HepG2 (cell line): ENCODE data around the gene GATAD2B. TPM values are rescaled to one million over a fixed set of nuclear protein-coding genes. Genes with fewer than 3 reads are reported as not detected.
A peak's percentile ranks its signal among the peaks of the same experiment; 100 is the strongest.
"Not testable (repeated sequence)": the region's sequence is repeated elsewhere in the genome, so short reads cannot be mapped to it uniquely, and the experiment has no call there.

Experiments used
- ATAC-seq: fragments of 200-7000 bp; cut with Tn5 transposase; 3 replicates; pipeline ENCODE4 v1.9.1; 2020; ENCODE audit warnings: mild to moderate bottlenecking, moderate library complexity
- BruUV-seq: library from RNA; stranded (reverse); fragments of 400-500 nt; replicated peaks from 2 replicates; lab custom pipeline; 2021; lab: Mats Ljungman, UMichigan
- CTCF ChIA-PET: fragments of 300-600 bp; formaldehyde crosslinking; extraction: SDS; loops from one replicate; lab custom pipeline; 2021; ENCODE audit warnings: low total read pairs, inconsistent platforms, low intra/inter-chr PET ratio; lab: Yijun Ruan, JAX
- POLR2A ChIA-PET: fragments of 350-600 bp; sonication (Branson Sonifier 250); formaldehyde crosslinking; loops from one replicate; lab custom pipeline; 2020; ENCODE audit warnings: antibody characterized with exemption, inconsistent platforms; lab: Yijun Ruan, JAX
- DNase-seq: peaks from one replicate; pipeline ENCODE4 v3.0.0-alpha.2; 2015; ENCODE audit warnings: low spot score
- FAIRE-seq: peaks from 3 replicates; lab custom pipeline; 2011; peaks lifted over from hg19 to GRCh38; lab: Jason Lieb, UNC
- H2AFZ ChIP-seq: one replicate; pipeline ENCODE4 v1.6.1; 2011; ENCODE audit warnings: low read length, inconsistent platforms
- H3K27ac ChIP-seq: fragments of 300-600 bp; 3 replicates; pipeline ENCODE4 v1.8.0; 2011; ENCODE audit warnings: mixed run types, mild to moderate bottlenecking, mixed read lengths, low read length, inconsistent platforms; ENCODE audit not compliant: insufficient read depth; ENCODE audit errors: extremely low read length
- H3K27me3 ChIP-seq, 2 experiments: fragments of 200-600 bp in 1 of 2; 2 replicates in 1 of 2; 3 replicates in 1 of 2; pipeline versions ENCODE4 v1.6.0 to v1.8.0; 2011; ENCODE audit warnings: low read length in 2 of 2, mild to moderate bottlenecking in 2 of 2, moderate library complexity in 2 of 2, inconsistent platforms in 1 of 2; ENCODE audit not compliant: insufficient read depth in 2 of 2, control insufficient read depth in 1 of 2
- H3K36me3 ChIP-seq, 2 experiments: fragments of 200-600 bp in 1 of 2; replicated peaks in 1 of 2; 2 replicates in 1 of 2; 3 replicates in 1 of 2; pipeline versions ENCODE4 v1.5.1 to v1.8.0; 2011; ENCODE audit warnings: low read length in 2 of 2, inconsistent platforms in 1 of 2; ENCODE audit not compliant: insufficient read depth in 2 of 2, control insufficient read depth in 1 of 2
- H3K4me1 ChIP-seq: 2 replicates; pipeline ENCODE4 v1.5.1; 2012; ENCODE audit warnings: low read length, inconsistent platforms; ENCODE audit not compliant: insufficient read depth
- H3K4me2 ChIP-seq: 2 replicates; pipeline ENCODE4 v1.6.0; 2011; ENCODE audit warnings: low read depth, low read length, inconsistent platforms
- H3K4me3 ChIP-seq, 3 experiments: fragments of 200-600 bp in 1 of 3; sonication (generic), shearing (Covaris generic) in 1 of 3; replicated peaks in 1 of 3; 2 replicates each; pipeline ENCODE4 v1.5.1; 2011 to 2016; ENCODE audit warnings: low read length in 3 of 3, inconsistent platforms in 2 of 3, low read depth in 2 of 3, mild to moderate bottlenecking in 2 of 3, control low read depth in 1 of 3, mixed read lengths in 1 of 3; ENCODE audit not compliant: insufficient read depth in 1 of 3
- H3K79me2 ChIP-seq: one replicate; pipeline ENCODE4 v1.6.1; 2011; ENCODE audit warnings: low read length, inconsistent platforms; ENCODE audit not compliant: insufficient read depth
- H3K9ac ChIP-seq: 2 replicates; pipeline ENCODE4 v1.6.0; 2011; ENCODE audit warnings: mild to moderate bottlenecking, low read depth, low read length, inconsistent platforms; ENCODE audit not compliant: insufficient read depth
- H3K9me3 ChIP-seq: 2 replicates; pipeline ENCODE4 v1.5.1; 2012; ENCODE audit warnings: mild to moderate bottlenecking, low read length
- H4K20me1 ChIP-seq: 2 replicates; pipeline ENCODE4 v1.6.0; 2011; ENCODE audit warnings: inconsistent platforms, mild to moderate bottlenecking, low read length, moderate library complexity; ENCODE audit not compliant: insufficient read depth
- ATF7 ChIP-seq, 2 experiments: fragments of 450-650 bp in 1 of 2; sonication (generic) in 1 of 2; formaldehyde crosslinking in 1 of 2; IDR thresholded peaks; 2 replicates each; pipeline versions ENCODE4 v1.4.0 to v1.6.1; 2016 to 2020; ENCODE audit warnings: antibody characterized with exemption in 1 of 2, mild to moderate bottlenecking in 1 of 2, missing genetic modification reagents in 1 of 2
- GPN1 ChIP-seq: sonication (generic); formaldehyde crosslinking; IDR thresholded peaks from 2 replicates; pipeline ENCODE4 v1.5.1; 2020; ENCODE audit warnings: missing genetic modification reagents, borderline replicate concordance
- HMG20B ChIP-seq: conservative IDR thresholded peaks from 2 replicates; pipeline ENCODE4 v1.6.1; 2016; ENCODE audit warnings: missing genetic modification reagents, missing compliant biosample characterization
- ZNF687 ChIP-seq: sonication (generic); formaldehyde crosslinking; IDR thresholded peaks from 2 replicates; pipeline ENCODE4 v1.5.1; 2020; ENCODE audit warnings: mild to moderate bottlenecking, missing genetic modification reagents, moderate library complexity
- WGBS: methylation state at CpG from one replicate; pipeline ENCODE4 v1.1.6; 2017; ENCODE audit warnings: low lambda C conversion rate; 5-methylcytosine and 5-hydroxymethylcytosine counted together
- in situ Hi-C: cut with HindIII; loops from 2 replicates; pipeline ENCODE4 v1.10.0; 2017; ENCODE audit warnings: low pct_unique_long_range_greater_than_20kb; ENCODE audit not compliant: extremely low pct_ligation_motif_present
- intact Hi-C: fragments of 100-400 bp; cut with micrococcal nuclease; formaldehyde crosslinking; loops from one replicate; pipeline ENCODE4 v1.10.0; 2022; ENCODE audit not compliant: unreplicated experiment
- polyA plus RNA-seq, 8 experiments: library from polyadenylated mRNA; depleted of rRNA in 3 of 8; stranded (reverse) in 7 of 8; unstranded in 1 of 8; fragments of >200 nt; fragmentation: Illumina TruSeq in 4 of 8; extraction: Trizol in 4 of 8; gene quantifications; 2 replicates each; pipeline versions ENCODE4 v1.2.1 to v1.2.3, GENCODE V29; 2011 to 2016; ENCODE audit warnings: low read depth in 4 of 8, missing spikeins in 1 of 8, mixed read lengths in 1 of 8; ENCODE audit not compliant: insufficient read depth in 1 of 8
- total RNA-seq, 5 experiments: library from RNA; depleted of rRNA; stranded (reverse); fragments of >200 nt; fragmentation: Illumina TruSeq; extraction: Trizol; gene quantifications; 2 replicates each; pipeline ENCODE4 v1.2.3, GENCODE V29; 2016; ENCODE audit warnings: low read depth in 1 of 5
- TF ChIP-seq, protein P1 (sequence below): sonication (generic); formaldehyde crosslinking; IDR thresholded peaks from 2 replicates; pipeline ENCODE4 v1.8.0; 2022; ENCODE audit warnings: mild to moderate bottlenecking, missing genetic modification reagents

Gene GATAD2B
- total and polyA plus RNA-seq, 2 of the 13 experiments (the other 11 are each of a cell fraction or from before 2014, with no cell fraction given), result 3.2 to 5.2 TPM

DNA sequence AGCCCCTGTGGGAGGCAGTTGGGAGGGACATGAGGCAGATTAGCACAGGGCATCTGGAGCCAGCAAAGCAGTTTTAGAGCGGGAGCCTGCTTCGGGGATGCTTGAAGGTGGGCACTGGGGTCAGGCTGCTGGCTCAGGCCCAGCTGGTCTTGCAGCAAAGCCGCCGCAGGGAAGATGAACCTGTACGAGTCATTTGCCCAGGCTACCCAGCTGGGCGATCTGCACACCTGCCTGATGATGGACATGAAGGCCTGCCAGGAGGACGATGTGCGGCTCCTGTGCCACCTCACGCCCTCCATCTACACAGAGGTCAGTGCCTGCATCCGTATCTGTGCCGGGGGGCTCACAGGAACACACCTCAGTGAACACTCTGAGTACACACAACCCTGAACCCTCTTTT is 155.3 kb downstream of the GATAD2B start:
- POLR2A ChIA-PET, result interaction anchor here (1.5 to 2.1 kb wide), 2 partner anchors 8 to 223 kb away, joined by 3 to 6 read pairs; partner anchors contain the start of genes RPS27 and SLC27A3
- ATAC-seq, result no peak
- TF ChIP-seq GPN1 (no peak), ATF7 (IDR thresholded peaks at IDR 0.05) (no peak), ATF7 (CRISPR knock-in tag; IDR thresholded peaks at IDR 0.05) (no peak), HMG20B (CRISPR knock-in tag) (no peak), ZNF687 (CRISPR knock-in tag) (peak; percentile 40)
- TF ChIP-seq, protein P1, sequence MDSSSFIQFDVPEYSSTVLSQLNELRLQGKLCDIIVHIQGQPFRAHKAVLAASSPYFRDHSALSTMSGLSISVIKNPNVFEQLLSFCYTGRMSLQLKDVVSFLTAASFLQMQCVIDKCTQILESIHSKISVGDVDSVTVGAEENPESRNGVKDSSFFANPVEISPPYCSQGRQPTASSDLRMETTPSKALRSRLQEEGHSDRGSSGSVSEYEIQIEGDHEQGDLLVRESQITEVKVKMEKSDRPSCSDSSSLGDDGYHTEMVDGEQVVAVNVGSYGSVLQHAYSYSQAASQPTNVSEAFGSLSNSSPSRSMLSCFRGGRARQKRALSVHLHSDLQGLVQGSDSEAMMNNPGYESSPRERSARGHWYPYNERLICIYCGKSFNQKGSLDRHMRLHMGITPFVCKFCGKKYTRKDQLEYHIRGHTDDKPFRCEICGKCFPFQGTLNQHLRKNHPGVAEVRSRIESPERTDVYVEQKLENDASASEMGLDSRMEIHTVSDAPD (CRISPR knock-in tag), result 0 out of 2 replicates have a peak, but pooled peaks have one; percentile 5
- FAIRE-seq, result no peak
- Histone ChIP-seq H3K36me3 (peaks cover 13 to 33% of the 10 kb centered on the region in 2 experiments), H3K79me2 (no peaks in the 10 kb centered on the region), H3K4me3 (no peak overlapping the region), H3K27me3 (no peaks in the 10 kb centered on the region), H3K4me2 (peak overlapping the region; percentile 64; the same call in 1 of the 2 replicates), H3K9me3 (no peaks in the 10 kb centered on the region), H2AFZ (no peak overlapping the region), H4K20me1 (no peaks in the 10 kb centered on the region), H3K9ac (no peak overlapping the region), H3K4me1 (peaks cover 61% of the 10 kb centered on the region), H3K27ac (peak overlapping the region; percentile 82)
- no TSS peak for BruUV-seq
- in situ Hi-C loops, result no loop called here
- DNase-seq, result no peak
- intact Hi-C loops, result no loop called here
- CTCF ChIA-PET, result no interaction called here
- 80% methylated on average over 5 of the region's 11 CpGs for WGBS

DNA sequence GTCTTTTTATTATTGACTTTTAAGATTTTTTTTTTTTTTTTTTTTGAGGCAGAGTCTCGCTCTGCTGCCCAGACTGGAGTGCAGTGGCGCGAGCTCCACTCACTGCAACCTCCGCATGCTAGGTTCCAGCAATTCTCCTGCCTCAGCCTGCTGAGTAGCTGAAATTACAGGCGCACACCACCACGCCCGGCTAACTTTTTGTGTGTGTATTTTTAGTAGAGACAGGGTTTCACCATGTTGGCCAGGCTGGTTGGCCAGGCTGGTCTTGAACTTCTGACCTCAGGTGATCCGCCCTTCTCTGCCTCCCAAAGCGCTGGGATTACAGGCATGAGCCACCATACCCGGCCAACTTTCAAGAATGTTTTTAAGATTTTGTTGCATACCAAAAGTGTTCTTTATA is 156.1 kb downstream of the GATAD2B start:
- Histone ChIP-seq H3K4me1 (peaks cover 61% of the 10 kb centered on the region), H3K36me3 (peaks cover 8 to 27% of the 10 kb centered on the region in 2 experiments)
- BruUV-seq, FAIRE-seq, H3K4me3 ChIP-seq, ATAC-seq, H3K4me2 ChIP-seq, H3K9ac ChIP-seq, H3K79me2 ChIP-seq, H3K27me3 ChIP-seq, H4K20me1 ChIP-seq, intact Hi-C loops, H2AFZ ChIP-seq, in situ Hi-C loops, DNase-seq, CTCF ChIA-PET, H3K27ac ChIP-seq, H3K9me3 ChIP-seq: not testable (repeated sequence)
- 93% methylated on average over 10 of the region's 10 CpGs for WGBS
- POLR2A ChIA-PET, result interaction anchor here (1.5 to 2.1 kb wide), 2 partner anchors 9 to 224 kb away, joined by 3 to 6 read pairs; partner anchors contain the start of genes RPS27 and SLC27A3
